Prostate gland (tissue), 2 donors: ENCODE data around the gene EFCAB8. TPM values are rescaled to one million over a fixed set of nuclear protein-coding genes. Genes with fewer than 3 reads are reported as not detected.
"Not testable (repeated sequence)": the region's sequence is repeated elsewhere in the genome, so short reads cannot be mapped to it uniquely, and the experiment has no call there.

ENCODE experiments used
- DNase-seq: peaks from one replicate; pipeline ENCODE4 v3.0.0-alpha.2; 2019; ENCODE audit warnings: low spot score
- H3K27ac ChIP-seq, 2 donors: fragments of 200-600 bp; sonication (generic); 2 replicates each; pipeline ENCODE4 v1.5.1; 2017 to 2019
- H3K27me3 ChIP-seq: fragments of 200-600 bp; sonication (generic); replicated peaks from 2 replicates; pipeline ENCODE4 v1.5.1; 2019; ENCODE audit not compliant: insufficient read depth
- H3K36me3 ChIP-seq, 2 donors: fragments of 200-600 bp; sonication (generic); 1 replicate in 1 of 2; 2 replicates in 1 of 2; pipeline versions ENCODE4 v1.5.1 to v1.8.1; 2017 to 2019
- H3K4me1 ChIP-seq: fragments of 200-600 bp; sonication (generic); replicated peaks from 2 replicates; pipeline ENCODE4 v1.5.1; 2019
- H3K4me3 ChIP-seq, 2 donors: fragments of 200-600 bp; sonication (generic); 2 replicates each; pipeline ENCODE4 v1.5.1; 2017 to 2019
- H3K9me3 ChIP-seq: fragments of 200-600 bp; sonication (generic); 2 replicates; pipeline ENCODE4 v1.5.1; 2017
- POLR2A ChIP-seq: fragments of 450-650 bp; IDR thresholded peaks from one replicate; pipeline ENCODE4 v1.6.1; 2016; ENCODE audit warnings: antibody characterized with exemption, mild to moderate bottlenecking
- POLR2AphosphoS5 ChIP-seq: sonication (generic); formaldehyde crosslinking; IDR thresholded peaks from one replicate; pipeline ENCODE4 v1.6.1; 2017; ENCODE audit warnings: antibody characterized with exemption
- whole genome bisulfite sequencing: methylation state at CpG from one replicate; pipeline ENCODE4 v1.1.5; 2018; 5-methylcytosine and 5-hydroxymethylcytosine counted together
- intact Hi-C: fragments of 100-400 bp; cut with DNase I; formaldehyde crosslinking; loops from one replicate; pipeline ENCODE4 v1.14.2; 2022
- total RNA-seq, 2 donors: library from RNA; depleted of rRNA; stranded (reverse); fragments of >200 nt; gene quantifications; one replicate each; pipeline ENCODE4 v1.1.0, GENCODE V29; 2016
- TF ChIP-seq, protein P1 (sequence below), 4 experiments: fragments of 200-600 bp in 2 of 4; fragments of 450-650 bp in 2 of 4; sonication (generic) in 2 of 4; IDR thresholded peaks; 1 replicate in 3 of 4; 2 replicates in 1 of 4; pipeline ENCODE4 v1.5.1; 2016 to 2019; ENCODE audit warnings: antibody characterized with exemption in 4 of 4, mild to moderate bottlenecking in 2 of 4, moderate library complexity in 2 of 4

Gene EFCAB8
- total RNA-seq, 2 donors from 2014 or later, result 0.87 to 1.8 TPM

DNA sequence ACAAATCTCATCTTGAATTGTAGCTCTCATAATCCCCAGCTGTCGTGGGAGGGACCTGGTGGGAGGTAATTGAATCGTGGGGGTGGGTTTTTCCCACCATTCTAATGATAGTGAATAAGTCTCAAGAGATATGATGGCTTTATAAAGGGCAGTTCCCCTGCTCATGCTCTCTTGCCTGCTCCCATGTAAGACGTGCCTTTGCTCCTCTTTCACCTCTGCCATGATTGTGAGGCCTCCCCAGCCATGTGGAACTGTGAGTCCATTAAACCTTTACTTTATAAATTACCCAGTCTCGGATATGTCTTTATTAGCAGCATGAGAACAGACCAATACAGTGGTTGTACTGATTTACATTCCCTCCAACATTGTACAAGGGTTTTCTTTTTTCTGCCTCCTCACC, 75.9 kb downstream of the EFCAB8 start:
- WGBS, result 68% methylated on average over 4 of the region's 4 CpGs
- no peak overlapping the region for H3K27ac ChIP-seq
- TF ChIP-seq POLR2AphosphoS5, result no peak
- no peak for TF ChIP-seq POLR2A
- TF ChIP-seq, protein P1, sequence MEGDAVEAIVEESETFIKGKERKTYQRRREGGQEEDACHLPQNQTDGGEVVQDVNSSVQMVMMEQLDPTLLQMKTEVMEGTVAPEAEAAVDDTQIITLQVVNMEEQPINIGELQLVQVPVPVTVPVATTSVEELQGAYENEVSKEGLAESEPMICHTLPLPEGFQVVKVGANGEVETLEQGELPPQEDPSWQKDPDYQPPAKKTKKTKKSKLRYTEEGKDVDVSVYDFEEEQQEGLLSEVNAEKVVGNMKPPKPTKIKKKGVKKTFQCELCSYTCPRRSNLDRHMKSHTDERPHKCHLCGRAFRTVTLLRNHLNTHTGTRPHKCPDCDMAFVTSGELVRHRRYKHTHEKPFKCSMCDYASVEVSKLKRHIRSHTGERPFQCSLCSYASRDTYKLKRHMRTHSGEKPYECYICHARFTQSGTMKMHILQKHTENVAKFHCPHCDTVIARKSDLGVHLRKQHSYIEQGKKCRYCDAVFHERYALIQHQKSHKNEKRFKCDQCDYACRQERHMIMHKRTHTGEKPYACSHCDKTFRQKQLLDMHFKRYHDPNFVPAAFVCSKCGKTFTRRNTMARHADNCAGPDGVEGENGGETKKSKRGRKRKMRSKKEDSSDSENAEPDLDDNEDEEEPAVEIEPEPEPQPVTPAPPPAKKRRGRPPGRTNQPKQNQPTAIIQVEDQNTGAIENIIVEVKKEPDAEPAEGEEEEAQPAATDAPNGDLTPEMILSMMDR (IDR thresholded peaks at IDR 0.05), result no peak

GRCh38 chr20:32941155-32941885, 82.6 kb downstream of the EFCAB8 start:
- TF ChIP-seq POLR2AphosphoS5, result no peak
- TF ChIP-seq, protein P1 (IDR thresholded peaks at IDR 0.05), result no peak
- TF ChIP-seq POLR2A, result no peak
- H3K4me1 ChIP-seq, result no peaks in the 10 kb centered on the region
- DNase-seq, result no peak
- no peak overlapping the region for H3K27ac ChIP-seq
- H3K27me3 ChIP-seq, result no peaks in the 10 kb centered on the region
- intact Hi-C loops, result no loop called here
- H3K9me3 ChIP-seq, result no peaks in the 10 kb centered on the region
- 82% methylated on average over 4 of the region's 4 CpGs for WGBS
- no peaks in the 10 kb centered on the region for H3K36me3 ChIP-seq
- H3K4me3 ChIP-seq, result no peak overlapping the region

More for the DNA sequence above, 75.9 kb downstream of the EFCAB8 start:
- no peaks in the 10 kb centered on the region for H3K9me3 ChIP-seq
- intact Hi-C loops, result no loop called here
- no peaks in the 10 kb centered on the region for H3K27me3 ChIP-seq
- H3K4me1 ChIP-seq, result no peaks in the 10 kb centered on the region
- no peak for DNase-seq
- no peak overlapping the region for H3K4me3 ChIP-seq
- no peaks in the 10 kb centered on the region for H3K36me3 ChIP-seq

DNA sequence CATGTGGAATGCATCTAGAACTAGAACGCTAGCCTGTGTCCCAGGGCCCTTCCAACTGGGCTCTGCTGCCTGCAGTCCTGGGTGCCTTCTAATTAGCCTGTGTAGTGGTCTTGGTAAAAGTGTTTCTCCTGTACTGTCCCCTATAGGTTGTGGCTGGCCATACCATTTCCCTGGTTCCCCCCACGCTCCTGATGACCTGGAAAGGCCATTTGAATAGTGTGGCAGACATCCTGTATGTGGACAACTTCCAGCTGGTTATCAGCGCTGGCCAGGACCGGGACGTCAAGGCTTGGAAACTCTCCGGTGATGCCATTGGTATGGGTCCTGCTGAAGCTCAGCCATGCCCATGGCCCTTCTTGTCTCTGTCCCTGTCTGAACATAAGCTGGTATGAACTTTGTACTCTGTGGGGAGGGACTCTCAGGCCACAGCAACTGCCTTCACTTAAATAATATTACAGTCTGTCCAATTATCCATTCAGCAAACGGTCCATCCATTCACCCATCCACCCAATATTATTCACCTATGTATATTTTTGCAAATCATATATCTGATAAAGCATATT, 84.8 kb downstream of the EFCAB8 start:
- intact Hi-C loops, result no loop called here
- Histone ChIP-seq H3K9me3 (no peaks in the 10 kb centered on the region), H3K27me3 (no peaks in the 10 kb centered on the region), H3K27ac (no peak overlapping the region), H3K4me1 (no peaks in the 10 kb centered on the region), H3K36me3 (no peaks in the 10 kb centered on the region), H3K4me3 (no peak overlapping the region)
- TF ChIP-seq POLR2AphosphoS5 (no peak), POLR2A (no peak)
- TF ChIP-seq, protein P1 (IDR thresholded peaks at IDR 0.05), result no peak
- 93% methylated on average over 7 of the region's 7 CpGs for WGBS
- DNase-seq, result no peak

DNA sequence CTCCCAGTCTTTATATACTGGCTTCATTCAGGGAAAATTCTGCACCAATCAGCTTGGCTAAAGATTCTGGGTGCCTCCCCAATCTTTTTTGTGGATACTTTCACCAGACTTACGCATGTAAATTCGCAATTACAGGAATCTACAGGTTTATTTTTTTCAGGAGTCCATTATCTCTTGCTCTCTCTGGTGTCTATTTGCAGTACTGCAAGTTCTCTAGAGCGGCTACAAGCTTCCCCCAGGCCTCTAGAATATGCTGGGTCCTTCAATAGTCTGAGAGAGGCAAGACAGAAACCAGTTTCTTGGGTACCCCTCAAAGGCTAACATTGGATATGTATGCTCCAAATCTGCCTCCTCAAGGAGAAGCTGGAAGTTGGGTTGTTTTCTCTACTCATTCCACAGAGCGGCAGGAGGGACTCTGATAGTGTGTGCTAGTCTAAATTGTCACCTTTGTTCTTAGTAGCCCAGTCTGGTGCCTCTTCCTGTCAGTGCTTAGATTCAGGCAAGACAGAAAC, 87.0 kb downstream of the EFCAB8 start:
- TF ChIP-seq, protein P1 (IDR thresholded peaks at IDR 0.05), result no peak
- TF ChIP-seq POLR2AphosphoS5, result no peak
- TF ChIP-seq POLR2A, result no peak
- 47% methylated on average over 4 of the region's 4 CpGs for WGBS
- Histone ChIP-seq H3K27ac (no peak overlapping the region), H3K27me3 (no peaks in the 10 kb centered on the region), H3K4me3 (no peak overlapping the region), H3K36me3 (no peaks in the 10 kb centered on the region), H3K4me1 (no peaks in the 10 kb centered on the region), H3K9me3 (no peaks in the 10 kb centered on the region)
- intact Hi-C loops, result no loop called here
- DNase-seq, result no peak

DNA sequence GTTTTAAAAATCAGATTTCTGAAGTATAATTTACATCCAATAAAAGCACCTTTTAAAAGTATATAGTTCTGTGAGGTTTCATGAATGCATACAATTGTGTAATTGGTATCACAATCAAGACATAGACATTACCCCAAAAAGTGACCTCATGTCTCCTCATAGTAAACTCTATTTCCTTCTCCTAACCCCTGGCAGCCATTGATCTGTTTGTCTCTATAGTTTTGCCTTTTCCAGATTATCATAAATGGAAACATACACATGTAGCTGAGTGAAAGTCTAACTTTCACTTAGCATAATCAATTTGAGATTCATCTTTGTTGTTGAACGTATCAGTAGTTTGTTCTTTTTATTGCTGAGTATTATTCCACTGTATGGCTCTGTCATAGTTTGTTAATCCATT, 87.9 kb downstream of the EFCAB8 start:
- no peaks in the 10 kb centered on the region for H3K36me3 ChIP-seq
- 87% methylated on average over 1 of the region's 1 CpG for WGBS
- H3K4me3 ChIP-seq, result no peak overlapping the region
- no peaks in the 10 kb centered on the region for H3K4me1 ChIP-seq
- no peaks in the 10 kb centered on the region for H3K9me3 ChIP-seq
- no peak for DNase-seq
- TF ChIP-seq, protein P1 (IDR thresholded peaks at IDR 0.05), result no peak
- TF ChIP-seq POLR2AphosphoS5, result no peak
- TF ChIP-seq POLR2A, result no peak
- H3K27ac ChIP-seq, result no peak overlapping the region
- intact Hi-C loops, result no loop called here
- no peaks in the 10 kb centered on the region for H3K27me3 ChIP-seq

DNA sequence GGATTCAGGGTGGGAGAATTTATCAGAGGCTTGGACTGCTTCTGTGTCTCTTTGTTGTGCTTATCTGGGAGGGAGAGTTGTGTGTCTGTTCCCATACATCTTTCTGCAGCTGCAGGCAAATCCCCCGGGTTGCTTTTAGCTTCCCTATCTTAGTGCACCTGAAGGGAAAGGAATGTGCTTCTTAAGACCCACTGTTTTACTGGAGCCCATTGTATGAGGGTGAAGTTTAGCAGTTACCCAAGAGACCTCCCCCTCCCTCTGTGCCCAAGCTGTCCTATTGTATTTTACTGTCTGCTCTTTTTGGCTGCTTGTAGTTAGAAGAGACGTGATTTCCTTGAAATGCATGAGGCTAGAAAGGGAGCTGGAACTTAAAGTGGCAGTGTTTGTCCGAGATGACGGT, 91.8 kb downstream of the EFCAB8 start:
- intact Hi-C loops, DNase-seq, H3K27ac ChIP-seq, H3K36me3 ChIP-seq, H3K4me1 ChIP-seq, H3K4me3 ChIP-seq, H3K9me3 ChIP-seq, H3K27me3 ChIP-seq: not testable (repeated sequence)
- 9% methylated on average over 4 of the region's 4 CpGs for WGBS
